IMR-90 (cell line): ENCODE measurements around the gene PRC1. TPM values are rescaled to one million over a fixed set of nuclear protein-coding genes. Genes with fewer than 3 reads are reported as not detected.

ENCODE experiments used
- ATAC-seq: fragments of 200-7000 bp; cut with Tn5 transposase; 2 replicates; pipeline ENCODE4 v1.9.1; 2020; ENCODE audit warnings: low read depth, mild to moderate bottlenecking, moderate library complexity
- BruUV-seq: library from RNA; stranded (reverse); fragments of 400-500 nt; replicated peaks from 2 replicates; lab custom pipeline; 2021; lab: Mats Ljungman, UMichigan
- CTCF ChIA-PET: fragments of 300-600 bp; formaldehyde crosslinking; extraction: SDS; loops from one replicate; lab custom pipeline; 2021; ENCODE audit warnings: antibody characterized with exemption; lab: Yijun Ruan, JAX
- POLR2A ChIA-PET: fragments of 300-600 bp; sonication (Branson Sonifier 250); formaldehyde crosslinking; loops from one replicate; lab custom pipeline; 2022; ENCODE audit warnings: antibody characterized with exemption; ENCODE audit not compliant: unreplicated experiment; lab: Charles Lee
- DNase-seq: peaks from one replicate; pipeline ENCODE4 v3.0.0; 2013
- H2AFZ ChIP-seq: replicated peaks from 2 replicates; pipeline ENCODE3; 2013; ENCODE audit warnings: low read length, mild to moderate bottlenecking; ENCODE audit not compliant: poor library complexity
- H2AK5ac ChIP-seq: 2 replicates; pipeline ENCODE4 v1.6.1; 2013; ENCODE audit warnings: low read depth, low read length, inconsistent platforms
- H2AK9ac ChIP-seq: replicated peaks from 2 replicates; pipeline ENCODE3; 2013; ENCODE audit warnings: mild to moderate bottlenecking, low read depth, low read length, moderate library complexity; ENCODE audit not compliant: poor library complexity
- H2BK120ac ChIP-seq: 2 replicates; pipeline ENCODE4 v1.6.1; 2013; ENCODE audit warnings: low read depth, low read length, inconsistent platforms
- H2BK15ac ChIP-seq: 3 replicates; pipeline ENCODE4 v1.6.1; 2013; ENCODE audit warnings: low read depth, low read length, inconsistent platforms
- H2BK20ac ChIP-seq: 2 replicates; pipeline ENCODE4 v1.6.1; 2013; ENCODE audit warnings: low read depth, mild to moderate bottlenecking, inconsistent platforms, low read length, moderate library complexity
- H2BK5ac ChIP-seq: 2 replicates; pipeline ENCODE4 v1.6.1; 2013; ENCODE audit warnings: mild to moderate bottlenecking, low read depth, low read length, inconsistent platforms; ENCODE audit not compliant: poor library complexity, severe bottlenecking
- H3K14ac ChIP-seq: replicated peaks from 2 replicates; pipeline ENCODE4 v1.6.1; 2013; ENCODE audit warnings: low read depth, low read length, inconsistent platforms
- H3K18ac ChIP-seq: 2 replicates; pipeline ENCODE4 v1.6.1; 2013; ENCODE audit warnings: low read depth, low read length, control low read depth
- H3K23ac ChIP-seq: 2 replicates; pipeline ENCODE4 v1.6.1; 2013; ENCODE audit warnings: low read depth, low read length, inconsistent platforms
- H3K27ac ChIP-seq: 2 replicates; pipeline ENCODE4 v1.5.1; 2013; ENCODE audit warnings: mild to moderate bottlenecking, control low read depth, low read length; ENCODE audit not compliant: insufficient read depth
- H3K27me3 ChIP-seq: 2 replicates; pipeline ENCODE4 v1.6.1; 2013; ENCODE audit warnings: low read length; ENCODE audit not compliant: control insufficient read depth, insufficient read depth
- H3K36me3 ChIP-seq: 2 replicates; pipeline ENCODE4 v1.6.1; 2013; ENCODE audit warnings: low read length, mixed read lengths; ENCODE audit not compliant: control insufficient read depth, insufficient read depth
- H3K4ac ChIP-seq: 2 replicates; pipeline ENCODE4 v1.6.1; 2013; ENCODE audit warnings: low read depth, low read length, inconsistent platforms
- H3K4me1 ChIP-seq: 2 replicates; pipeline ENCODE4 v1.6.1; 2013; ENCODE audit warnings: low read length, mixed read lengths; ENCODE audit not compliant: control insufficient read depth, insufficient read depth
- H3K4me2 ChIP-seq: 2 replicates; pipeline ENCODE4 v1.6.1; 2013; ENCODE audit warnings: low read depth, mild to moderate bottlenecking, control low read depth, low read length, moderate library complexity
- H3K4me3 ChIP-seq: 2 replicates; pipeline ENCODE4 v1.5.1; 2013; ENCODE audit warnings: low read depth, mild to moderate bottlenecking, control low read depth, low read length, moderate library complexity; ENCODE audit not compliant: insufficient read depth
- H3K56ac ChIP-seq: 2 replicates; pipeline ENCODE4 v1.6.1; 2013; ENCODE audit warnings: low read length, inconsistent platforms; ENCODE audit not compliant: insufficient read depth; ENCODE audit errors: extremely low read depth
- H3K79me1 ChIP-seq, 2 experiments: 2 replicates each; pipeline ENCODE4 v1.6.1; 2013; ENCODE audit warnings: low read length in 2 of 2, inconsistent platforms in 1 of 2, low read depth in 1 of 2
- H3K9ac ChIP-seq: 2 replicates; pipeline ENCODE4 v1.6.1; 2013; ENCODE audit warnings: low read depth, low read length, control low read depth
- H3K9me1 ChIP-seq: 2 replicates; pipeline ENCODE4 v1.6.1; 2013; ENCODE audit warnings: low read length, inconsistent platforms; ENCODE audit not compliant: insufficient read depth
- H3K9me3 ChIP-seq: 2 replicates; pipeline ENCODE4 v1.6.1; 2013; ENCODE audit warnings: low read length; ENCODE audit not compliant: control insufficient read depth, insufficient read depth
- H4K20me1 ChIP-seq: 2 replicates; pipeline ENCODE4 v1.6.1; 2013; ENCODE audit warnings: low read length, inconsistent platforms; ENCODE audit not compliant: insufficient read depth
- H4K5ac ChIP-seq: 2 replicates; pipeline ENCODE4 v1.6.1; 2013; ENCODE audit warnings: mild to moderate bottlenecking, low read depth, low read length, control low read depth
- H4K8ac ChIP-seq, 2 experiments: 2 replicates each; pipeline ENCODE4 v1.6.1; 2013; ENCODE audit warnings: low read depth in 2 of 2, low read length in 2 of 2, control low read depth in 1 of 2, inconsistent platforms in 1 of 2
- H4K91ac ChIP-seq: 2 replicates; pipeline ENCODE4 v1.6.1; 2013; ENCODE audit warnings: low read depth, low read length, inconsistent platforms; ENCODE audit not compliant: insufficient read depth
- CEBPB ChIP-seq: IDR thresholded peaks from 2 replicates; pipeline ENCODE4 v1.6.1; 2012; ENCODE audit warnings: low read depth, low read length, improper control_type of control experiment
- FOS ChIP-seq: fragments of 150-350 bp; IDR thresholded peaks from 2 replicates; pipeline ENCODE4 v1.6.1; 2016; ENCODE audit warnings: low read depth, low read length
- MAFK ChIP-seq: IDR thresholded peaks from 2 replicates; pipeline ENCODE4 v1.6.1; 2012; ENCODE audit warnings: low read depth, low read length, improper control_type of control experiment
- POLR2A ChIP-seq: IDR thresholded peaks from 2 replicates; pipeline ENCODE4 v1.6.1; 2012; ENCODE audit warnings: mild to moderate bottlenecking, low read depth, low read length
- SMC3 ChIP-seq: fragments of 150-350 bp; IDR thresholded peaks from 2 replicates; pipeline ENCODE4 v1.6.1; 2016; ENCODE audit warnings: low read depth, mild to moderate bottlenecking, antibody characterized with exemption, low read length, moderate library complexity
- USF2 ChIP-seq: fragments of 150-350 bp; IDR thresholded peaks from 2 replicates; pipeline ENCODE4 v1.6.1; 2017; ENCODE audit warnings: mild to moderate bottlenecking, antibody characterized with exemption, low read length, low read depth
- WGBS, 2 experiments: methylation state at CpG; one replicate each; pipeline versions ENCODE4 v1.1.5 to v1.1.7; 2013; ENCODE audit warnings: missing lambda C conversion rate in 2 of 2; ENCODE audit not compliant: insufficient read length in 1 of 2; ENCODE audit errors: extremely low coverage in 2 of 2; 5-methylcytosine and 5-hydroxymethylcytosine counted together
- dilution Hi-C: fragments of 300-500 bp; cut with HindIII; formaldehyde crosslinking; loops from one replicate; pipeline ENCODE4 v1.14.3; 2018; ENCODE audit warnings: low sequenced_read_pairs; ENCODE audit not compliant: unreplicated experiment
- in situ Hi-C: fragments of 300-500 bp; cut with MboI; formaldehyde crosslinking; loops from 3 replicates; pipeline ENCODE4 v1.14.3; 2019; ENCODE audit warnings: low sequenced_read_pairs, inconsistent platforms, mixed read lengths
- intact Hi-C: fragments of 100-400 bp; cut with micrococcal nuclease; formaldehyde crosslinking; loops from 2 replicates; pipeline ENCODE4 v1.10.0; 2022
- polyA plus RNA-seq, 3 experiments: library from polyadenylated mRNA; depleted of rRNA; stranded (reverse); fragments of >200 nt; gene quantifications; 2 replicates each; pipeline ENCODE4 v1.2.3, GENCODE V29; 2012; ENCODE audit warnings: low replicate concordance in 1 of 3
- total RNA-seq: library from RNA; depleted of rRNA; stranded (reverse); fragments of >200 nt; gene quantifications from 2 replicates; pipeline ENCODE4 v1.2.3, GENCODE V29; 2012

Gene PRC1
- total and polyA plus RNA-seq, 2 of the 4 experiments (the other 2 are of a cell fraction) = 131 to 148 TPM

DNA sequence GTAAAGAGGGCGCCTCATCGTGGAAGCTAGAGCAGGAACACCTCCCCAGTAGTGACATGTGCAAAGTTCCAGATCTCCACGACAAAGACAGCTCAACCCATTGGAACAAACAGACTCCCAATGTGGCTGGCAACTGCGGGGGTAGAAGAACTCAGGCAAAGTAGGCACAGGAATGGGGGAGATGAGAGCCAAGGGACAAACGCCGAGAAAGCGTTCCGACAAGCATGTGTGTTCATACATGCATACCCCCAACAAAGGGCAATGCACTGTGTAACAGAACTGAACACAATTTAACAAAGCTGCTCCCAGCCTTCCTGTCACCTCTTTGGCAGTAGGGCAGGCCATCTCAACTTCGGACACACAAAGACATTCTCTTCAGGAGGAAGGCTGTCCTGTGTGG lies 28.1 kb downstream of the PRC1 start:
- no peak overlapping the region for H3K23ac ChIP-seq
- H3K9me3 ChIP-seq = no peaks in the 10 kb centered on the region
- POLR2A ChIA-PET = no interaction called here
- peaks cover 8 to 28% of the 10 kb centered on the region in 2 experiments for H3K79me1 ChIP-seq
- H3K56ac ChIP-seq = no peak overlapping the region
- H3K36me3 ChIP-seq = peaks cover 33% of the 10 kb centered on the region
- no peak overlapping the region for H2BK20ac ChIP-seq
- no peak overlapping the region for H2BK15ac ChIP-seq
- no peaks in the 10 kb centered on the region for H3K4me1 ChIP-seq
- H3K18ac ChIP-seq = no peak overlapping the region
- H3K9me1 ChIP-seq = 0 out of 2 replicates have a peak, but pooled peaks cover 5% of the 10 kb centered on the region
- no peak overlapping the region for H3K4me2 ChIP-seq
- dilution Hi-C loops = no loop called here
- H3K14ac ChIP-seq = no peak overlapping the region
- no peak overlapping the region for H3K4me3 ChIP-seq
- no peak overlapping the region for H4K8ac ChIP-seq
- WGBS, 2 experiments = 100% methylated on average over 1 of the region's 9 CpGs; no CpG with 5 or more reads in 1 of the 2 experiments
- intact Hi-C loops = no loop called here
- H2BK5ac ChIP-seq = no peak overlapping the region
- in situ Hi-C loops = no loop called here
- TF ChIP-seq MAFK = no peak
- TF ChIP-seq SMC3 = no peak
- no peak for TF ChIP-seq POLR2A
- TF ChIP-seq FOS = no peak
- no peak for TF ChIP-seq USF2
- no peak for TF ChIP-seq CEBPB
- H2BK120ac ChIP-seq = no peak overlapping the region
- H3K27ac ChIP-seq = no peak overlapping the region
- no peaks in the 10 kb centered on the region for H4K20me1 ChIP-seq
- H2AK9ac ChIP-seq = no peak overlapping the region
- TSS peak; percentile 83 for BruUV-seq
- H2AFZ ChIP-seq = no peak overlapping the region
- H2AK5ac ChIP-seq = no peak overlapping the region
- CTCF ChIA-PET = interaction anchor here (0.8 to 1.5 kb wide), 2 partner anchors 10 to 13 kb away, joined by 4 to 5 read pairs; no protein-coding TSS in a partner anchor
- H4K91ac ChIP-seq = no peak overlapping the region
- no peak overlapping the region for H3K9ac ChIP-seq
- DNase-seq (no peak), ATAC-seq (no peak)
- H3K27me3 ChIP-seq = no peaks in the 10 kb centered on the region
- no peak overlapping the region for H4K5ac ChIP-seq
- no peak overlapping the region for H3K4ac ChIP-seq
